ENCODE results near the gene PTK7.
A peak's percentile ranks its signal among the peaks of the same experiment; 100 is the strongest.

The PTK7 gene

GRCh38 chr6:43171707-43172103 lies 95.6 kb downstream of the PTK7 start:
- TF ChIP-seq CTCF (IDR thresholded peaks at IDR 0.05; ENCODE audit: borderline replicate concordance, extremely low read depth, low read length, poor library complexity, severe bottlenecking) (no peak), EZH2 (IDR thresholded peaks at IDR 0.05; ENCODE audit: borderline replicate concordance, low read depth, low read length, severe bottlenecking) (no peak)
- Histone ChIP-seq H3K4me1 (ENCODE audit: insufficient read depth, low read length) (peaks cover 45% of the 10 kb centered on the region), H3K27ac (ENCODE audit: low read length) (peak overlapping the region; percentile 82), H3K79me2 (ENCODE audit: insufficient read depth, low read length) (peaks cover 53% of the 10 kb centered on the region), H4K20me1 (ENCODE audit: insufficient read depth, low read length) (peaks cover 43% of the 10 kb centered on the region), H3K4me3 (ENCODE audit: low read depth in 1 of 2, low read length in 2 of 2) (peak overlapping the region; percentile 80 to 83), H3K4me2 (ENCODE audit: insufficient read depth, low read length) (peak overlapping the region; percentile 96), H3K9me3 (ENCODE audit: insufficient read depth, low read length, severe bottlenecking) (no peaks in the 10 kb centered on the region), H3K9ac (ENCODE audit: low read depth, low read length) (peak overlapping the region; percentile 89), H2AFZ (ENCODE audit: low read depth, low read length) (peak overlapping the region; percentile 70), H3K27me3 (ENCODE audit: insufficient read depth, low read length, poor library complexity) (no peaks in the 10 kb centered on the region), H3K36me3 (ENCODE audit: insufficient read depth, low read length) (peaks cover 35% of the 10 kb centered on the region)
- no peak for DNase-seq
- no peak for ATAC-seq (ENCODE audit: insufficient read depth, low read depth)

- TF ChIP-seq CTCF (IDR thresholded peaks at IDR 0.05; ENCODE audit: borderline replicate concordance, extremely low read depth, low read length, poor library complexity, severe bottlenecking) (no peak), EZH2 (IDR thresholded peaks at IDR 0.05; ENCODE audit: borderline replicate concordance, low read depth, low read length, severe bottlenecking) (no peak)
- Histone ChIP-seq H3K4me3 (ENCODE audit: low read depth in 1 of 2, low read length in 2 of 2) (peak overlapping the region; percentile 80 to 83), H3K27me3 (ENCODE audit: insufficient read depth, low read length, poor library complexity) (no peaks in the 10 kb centered on the region), H3K36me3 (ENCODE audit: insufficient read depth, low read length) (peaks cover 39% of the 10 kb centered on the region), H3K79me2 (ENCODE audit: insufficient read depth, low read length) (peaks cover 53% of the 10 kb centered on the region), H2AFZ (ENCODE audit: low read depth, low read length) (peak overlapping the region; percentile 70), H3K27ac (ENCODE audit: low read length) (peak overlapping the region; percentile 82), H3K4me2 (ENCODE audit: insufficient read depth, low read length) (peak overlapping the region; percentile 96), H3K4me1 (ENCODE audit: insufficient read depth, low read length) (peaks cover 45% of the 10 kb centered on the region), H3K9ac (ENCODE audit: low read depth, low read length) (peak overlapping the region; percentile 89), H3K9me3 (ENCODE audit: insufficient read depth, low read length, severe bottlenecking) (no peaks in the 10 kb centered on the region), H4K20me1 (ENCODE audit: insufficient read depth, low read length) (peaks cover 43% of the 10 kb centered on the region)
- ATAC-seq (ENCODE audit: insufficient read depth, low read depth) = no peak
- DNase-seq = peak; percentile 62
Observed at GRCh38 chr6:43172104-43173007, 96.2 kb downstream of the PTK7 start.

GRCh38 chr6:43173591-43174262 lies 97.6 kb downstream of the PTK7 start:
- Histone ChIP-seq H3K4me1 (ENCODE audit: insufficient read depth, low read length) (peaks cover 45% of the 10 kb centered on the region), H3K79me2 (ENCODE audit: insufficient read depth, low read length) (peaks cover 53% of the 10 kb centered on the region), H3K36me3 (ENCODE audit: insufficient read depth, low read length) (peaks cover 50% of the 10 kb centered on the region), H3K27me3 (ENCODE audit: insufficient read depth, low read length, poor library complexity) (no peaks in the 10 kb centered on the region), H3K27ac (ENCODE audit: low read length) (0 out of 2 replicates have a peak overlapping the region, but pooled peaks have one; percentile 49), H2AFZ (ENCODE audit: low read depth, low read length) (no peak overlapping the region), H3K4me3 (ENCODE audit: low read depth in 1 of 2, low read length in 2 of 2) (peak overlapping the region in 1 of 2 experiments; percentile 80; a peak in 2 of 4 replicates), H3K9me3 (ENCODE audit: insufficient read depth, low read length, severe bottlenecking) (no peaks in the 10 kb centered on the region), H4K20me1 (ENCODE audit: insufficient read depth, low read length) (peaks cover 45% of the 10 kb centered on the region), H3K9ac (ENCODE audit: low read depth, low read length) (peak overlapping the region; percentile 89; the same call in 1 of the 2 replicates), H3K4me2 (ENCODE audit: insufficient read depth, low read length) (peak overlapping the region; percentile 96)
- no peak for DNase-seq
- no peak for TF ChIP-seq CTCF (IDR thresholded peaks at IDR 0.05; ENCODE audit: borderline replicate concordance, extremely low read depth, low read length, poor library complexity, severe bottlenecking)
- no peak for TF ChIP-seq EZH2 (IDR thresholded peaks at IDR 0.05; ENCODE audit: borderline replicate concordance, low read depth, low read length, severe bottlenecking)
- ATAC-seq (ENCODE audit: insufficient read depth, low read depth) = no peak

All from DND-41 (cell line).